KMS-11 (cell line): ENCODE measurements around the gene ABCB4.

Experiments used
- H2AFZ ChIP-seq: fragments of 200-600 bp; sonication (generic); 2 replicates; pipeline ENCODE4 v1.6.1; 2016; ENCODE audit warnings: antibody characterized with exemption, mixed run types, low read depth
- H3K27ac ChIP-seq: fragments of 200-600 bp; sonication (generic); 2 replicates; pipeline ENCODE4 v1.6.1; 2016; ENCODE audit warnings: mild to moderate bottlenecking, mixed run types
- H3K27me3 ChIP-seq: fragments of 200-600 bp; sonication (generic); 2 replicates; pipeline ENCODE4 v1.6.1; 2017; ENCODE audit warnings: mild to moderate bottlenecking, low read depth, mixed run types, moderate library complexity; ENCODE audit not compliant: insufficient read depth
- H3K36me3 ChIP-seq: fragments of 200-600 bp; sonication (generic); 2 replicates; pipeline ENCODE4 v1.6.1; 2017; ENCODE audit warnings: mild to moderate bottlenecking, mixed run types; ENCODE audit not compliant: insufficient read depth
- H3K4me1 ChIP-seq: fragments of 200-600 bp; sonication (generic); 2 replicates; pipeline ENCODE4 v1.6.1; 2016; ENCODE audit warnings: mild to moderate bottlenecking, low read depth, mixed run types; ENCODE audit not compliant: poor library complexity, severe bottlenecking
- H3K4me2 ChIP-seq: fragments of 200-600 bp; sonication (generic); 2 replicates; pipeline ENCODE4 v1.7.0; 2016; ENCODE audit warnings: mild to moderate bottlenecking, mixed run types
- H3K4me3 ChIP-seq: fragments of 200-600 bp; sonication (generic); IDR thresholded peaks from 2 replicates; pipeline ENCODE4 v1.6.1; 2017; ENCODE audit warnings: low read depth, low read length, mixed read lengths; ENCODE audit not compliant: insufficient read depth
- H3K79me2 ChIP-seq: fragments of 200-600 bp; sonication (generic); 2 replicates; pipeline ENCODE4 v1.6.1; 2016; ENCODE audit warnings: low read depth, mixed run types; ENCODE audit not compliant: insufficient read depth
- H3K9ac ChIP-seq: fragments of 200-600 bp; sonication (generic); 2 replicates; pipeline ENCODE4 v1.6.1; 2016; ENCODE audit warnings: mild to moderate bottlenecking, mixed run types
- H4K20me1 ChIP-seq: fragments of 200-600 bp; sonication (generic); 2 replicates; pipeline ENCODE4 v1.6.1; 2016; ENCODE audit warnings: mild to moderate bottlenecking, mixed run types; ENCODE audit not compliant: insufficient read depth
- TF ChIP-seq, protein P1 (sequence below): fragments of 200-600 bp; sonication (generic); conservative IDR thresholded peaks from 2 replicates; pipeline ENCODE4 v1.6.1; 2017; ENCODE audit warnings: low read depth, mild to moderate bottlenecking, antibody characterized with exemption, low read length, moderate library complexity, mixed read lengths

Gene ABCB4

DNA sequence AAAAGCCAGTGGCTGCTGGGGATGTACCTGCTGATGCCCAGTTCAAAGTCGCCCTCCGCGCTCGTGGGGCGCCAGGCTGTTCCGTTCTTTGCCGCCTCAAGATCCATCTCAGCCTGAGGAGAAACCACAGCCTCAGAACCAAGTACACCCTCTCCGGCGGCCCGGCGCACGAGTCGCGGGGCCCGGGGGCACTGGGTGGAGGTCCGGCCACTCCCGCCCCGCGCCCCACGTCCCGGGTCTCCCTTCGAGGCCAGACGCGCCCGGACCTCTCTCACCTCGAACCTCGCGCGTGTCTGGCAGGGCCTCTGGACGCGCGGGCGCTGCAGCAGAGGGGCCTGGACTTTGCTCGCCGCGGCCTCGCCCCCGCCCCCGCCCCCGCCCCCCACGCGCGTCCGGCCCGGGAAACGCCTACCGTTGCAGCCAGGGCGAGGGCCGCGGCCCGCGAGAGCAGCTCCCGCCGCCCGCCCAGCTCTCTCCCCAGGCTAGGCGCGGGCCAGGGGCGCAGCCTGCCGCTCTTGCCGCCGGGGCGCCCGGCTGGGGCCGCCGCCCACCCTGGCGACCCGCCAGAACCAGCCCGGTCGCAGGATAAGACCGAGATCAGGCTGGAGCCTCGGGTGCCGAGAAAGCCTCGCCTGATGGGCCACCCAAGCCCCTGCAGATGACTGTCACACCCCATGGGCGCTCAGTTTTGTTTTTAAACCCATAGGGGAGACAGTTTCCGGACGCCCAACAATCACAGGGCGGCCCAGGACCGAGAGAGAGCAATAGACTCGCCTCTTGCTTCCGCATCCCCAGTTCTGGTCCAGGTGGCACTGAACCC lies at the start of gene ABCB4:
ABCB4 (minus strand) TSS at position 322 of the 820 bp plus-strand sequence; CDS start at position 107, 215 bp downstream.
- TF ChIP-seq, protein P1, sequence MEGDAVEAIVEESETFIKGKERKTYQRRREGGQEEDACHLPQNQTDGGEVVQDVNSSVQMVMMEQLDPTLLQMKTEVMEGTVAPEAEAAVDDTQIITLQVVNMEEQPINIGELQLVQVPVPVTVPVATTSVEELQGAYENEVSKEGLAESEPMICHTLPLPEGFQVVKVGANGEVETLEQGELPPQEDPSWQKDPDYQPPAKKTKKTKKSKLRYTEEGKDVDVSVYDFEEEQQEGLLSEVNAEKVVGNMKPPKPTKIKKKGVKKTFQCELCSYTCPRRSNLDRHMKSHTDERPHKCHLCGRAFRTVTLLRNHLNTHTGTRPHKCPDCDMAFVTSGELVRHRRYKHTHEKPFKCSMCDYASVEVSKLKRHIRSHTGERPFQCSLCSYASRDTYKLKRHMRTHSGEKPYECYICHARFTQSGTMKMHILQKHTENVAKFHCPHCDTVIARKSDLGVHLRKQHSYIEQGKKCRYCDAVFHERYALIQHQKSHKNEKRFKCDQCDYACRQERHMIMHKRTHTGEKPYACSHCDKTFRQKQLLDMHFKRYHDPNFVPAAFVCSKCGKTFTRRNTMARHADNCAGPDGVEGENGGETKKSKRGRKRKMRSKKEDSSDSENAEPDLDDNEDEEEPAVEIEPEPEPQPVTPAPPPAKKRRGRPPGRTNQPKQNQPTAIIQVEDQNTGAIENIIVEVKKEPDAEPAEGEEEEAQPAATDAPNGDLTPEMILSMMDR = no peak
- Histone ChIP-seq H3K79me2 (no peaks in the 10 kb centered on the region), H3K9ac (no peak within 1 kb of the TSS), H3K4me3 (no peak within 1 kb of the TSS), H2AFZ (no peak within 1 kb of the TSS), H3K36me3 (no peaks in the 10 kb centered on the region), H3K4me2 (no peak within 1 kb of the TSS), H3K27ac (no peak within 1 kb of the TSS), H3K4me1 (no peaks in the 10 kb centered on the region), H4K20me1 (no peaks in the 10 kb centered on the region), H3K27me3 (no peaks in the 10 kb centered on the region)

DNA sequence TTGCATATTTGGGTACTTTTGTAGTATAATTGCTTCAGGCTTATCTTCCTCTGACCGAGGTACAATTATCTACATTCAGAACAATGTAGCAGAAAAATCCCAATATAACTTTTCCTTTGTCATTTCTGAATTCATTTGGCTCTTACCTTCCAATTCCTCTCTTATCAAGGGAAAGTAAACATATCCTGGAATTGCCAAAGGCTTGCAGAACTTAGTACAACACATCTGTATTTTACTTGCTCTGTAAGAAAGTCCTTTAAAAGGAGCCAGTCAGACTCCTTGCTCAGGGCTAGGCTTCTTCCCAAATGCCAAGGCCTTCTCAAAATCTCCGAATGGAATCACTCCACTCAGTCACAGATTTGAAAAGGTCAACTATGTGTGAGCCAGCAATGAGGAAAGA lies 43.3 kb upstream of the ABCB4 start:
- no peak overlapping the region for H2AFZ ChIP-seq

DNA sequence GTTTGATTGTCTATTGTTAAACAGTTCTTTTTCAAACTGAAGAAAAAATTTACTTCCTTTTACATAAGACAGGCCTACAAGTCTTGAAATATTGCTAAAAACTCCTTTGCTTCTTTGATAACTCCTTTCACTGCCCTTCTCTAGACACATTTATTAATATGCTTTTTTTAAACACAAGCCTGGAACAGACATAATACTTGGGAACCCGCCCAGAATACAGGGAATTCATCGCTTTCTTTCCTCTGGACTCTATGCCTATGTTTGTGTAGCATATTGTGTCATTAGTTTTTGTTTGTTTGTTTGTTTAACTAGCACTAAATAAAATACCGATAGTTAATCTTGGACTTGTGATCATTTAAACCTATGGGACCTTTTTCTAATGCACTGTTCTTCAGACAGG lies 42.4 kb upstream of the ABCB4 start:
- H3K36me3 ChIP-seq = no peaks in the 10 kb centered on the region
- no peak overlapping the region for H3K9ac ChIP-seq
- H3K4me3 ChIP-seq = no peak overlapping the region
- no peaks in the 10 kb centered on the region for H3K27me3 ChIP-seq
- no peak overlapping the region for H3K4me2 ChIP-seq
- H2AFZ ChIP-seq = no peak overlapping the region
- TF ChIP-seq, protein P1 = no peak
- H3K79me2 ChIP-seq = no peaks in the 10 kb centered on the region
- no peaks in the 10 kb centered on the region for H4K20me1 ChIP-seq
- no peaks in the 10 kb centered on the region for H3K4me1 ChIP-seq
- H3K27ac ChIP-seq = no peak overlapping the region

More for the DNA sequence above, 43.3 kb upstream of the ABCB4 start:
- Histone ChIP-seq H3K4me3 (no peak overlapping the region), H3K27me3 (no peaks in the 10 kb centered on the region), H3K9ac (no peak overlapping the region), H3K27ac (no peak overlapping the region), H3K36me3 (no peaks in the 10 kb centered on the region), H4K20me1 (no peaks in the 10 kb centered on the region), H3K4me2 (no peak overlapping the region), H3K4me1 (no peaks in the 10 kb centered on the region), H3K79me2 (no peaks in the 10 kb centered on the region)
- TF ChIP-seq, protein P1 = no peak

DNA sequence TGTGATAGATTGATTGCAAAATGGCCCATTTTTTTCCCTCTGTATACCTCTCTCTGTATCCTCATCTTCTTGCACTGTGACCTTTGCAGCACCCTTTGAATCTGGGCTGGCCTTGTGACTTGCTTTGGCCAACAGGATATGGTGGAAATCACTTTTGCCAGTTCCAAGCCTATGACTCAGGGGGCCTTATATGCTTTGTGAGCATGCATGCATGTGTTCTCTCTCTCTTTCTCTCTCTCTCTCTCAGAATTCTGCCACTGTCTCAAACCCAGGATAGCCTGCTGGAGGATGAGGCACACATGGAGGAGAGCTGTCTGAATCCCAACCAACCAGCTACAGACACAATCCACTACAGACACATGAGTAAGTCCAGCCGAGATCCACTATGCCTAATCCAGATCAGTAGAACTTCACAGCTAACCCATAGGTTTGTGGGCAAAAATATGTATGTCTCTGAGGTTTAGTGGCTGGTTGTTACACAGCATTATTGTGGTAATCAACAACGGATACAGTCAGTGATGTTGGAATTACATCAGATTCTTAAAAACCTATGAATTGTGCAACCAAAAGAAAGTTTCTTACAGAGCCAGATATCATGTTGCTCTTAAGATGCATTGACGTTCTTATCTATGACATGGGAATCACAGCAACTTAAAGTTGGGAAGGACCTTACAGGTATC lies 41.8 kb upstream of the ABCB4 start:
- Histone ChIP-seq H3K27ac (no peak overlapping the region), H3K36me3 (no peaks in the 10 kb centered on the region), H3K4me3 (no peak overlapping the region), H3K79me2 (no peaks in the 10 kb centered on the region), H3K4me1 (no peaks in the 10 kb centered on the region), H3K4me2 (no peak overlapping the region), H2AFZ (no peak overlapping the region), H3K9ac (no peak overlapping the region), H3K27me3 (no peaks in the 10 kb centered on the region), H4K20me1 (no peaks in the 10 kb centered on the region)
- TF ChIP-seq, protein P1 = no peak
